WERI-Rb-1 (cell line): Measurements from ENCODE around the gene BFSP1.

Experiments
- DNase-seq: peaks from one replicate; pipeline ENCODE4 v3.0.0-alpha.2; 2020
- H3K27ac ChIP-seq: fragments of 250-450 bp; sonication (Bioruptor Pico); 2 replicates; pipeline ENCODE4 v1.5.1; 2020; ENCODE audit warnings: mild to moderate bottlenecking, moderate library complexity
- H3K27me3 ChIP-seq: fragments of 250-450 bp; sonication (Bioruptor Pico); 2 replicates; pipeline ENCODE4 v1.5.1; 2021; ENCODE audit warnings: mild to moderate bottlenecking, low read depth, moderate library complexity; ENCODE audit not compliant: insufficient read depth, severe bottlenecking
- H3K36me3 ChIP-seq: fragments of 250-450 bp; sonication (Bioruptor Pico); 2 replicates; pipeline ENCODE4 v1.5.1; 2020; ENCODE audit warnings: mild to moderate bottlenecking, moderate library complexity
- H3K4me3 ChIP-seq: 2 replicates; pipeline ENCODE4 v1.5.1; 2011; ENCODE audit warnings: low read depth, mild to moderate bottlenecking, control low read depth, low read length
- H3K9me3 ChIP-seq: fragments of 250-450 bp; sonication (Bioruptor Pico); 2 replicates; pipeline ENCODE4 v1.5.1; 2021; ENCODE audit warnings: mild to moderate bottlenecking, moderate library complexity; ENCODE audit not compliant: severe bottlenecking
- TF ChIP-seq, protein P1 (sequence below): IDR thresholded peaks from 2 replicates; pipeline ENCODE4 v1.5.1; 2011; ENCODE audit warnings: low read depth, mild to moderate bottlenecking, control low read depth, inconsistent platforms, low read length

The BFSP1 gene

DNA sequence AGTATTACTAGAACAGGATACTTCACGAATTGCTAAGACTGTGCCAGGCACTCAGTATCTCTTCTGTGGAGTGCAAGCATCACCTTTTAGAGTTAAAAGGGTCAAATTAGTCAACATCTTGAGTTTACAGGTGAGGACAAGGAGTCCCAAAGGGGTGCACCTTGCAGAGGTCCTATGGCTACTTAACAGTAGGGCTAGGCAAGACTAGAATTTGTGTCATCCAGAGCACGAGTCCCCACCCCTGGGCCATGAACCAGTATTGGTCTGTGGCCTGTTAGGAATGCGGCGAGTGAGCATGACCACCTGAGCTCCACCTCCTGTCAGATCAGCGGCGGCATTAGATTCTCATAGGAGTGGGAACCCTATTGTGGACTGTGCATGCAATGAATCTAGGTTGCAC is 28.2 kb upstream of the BFSP1 start:
- Histone ChIP-seq H3K4me3 (no peak overlapping the region), H3K27ac (no peak overlapping the region), H3K27me3 (no peaks in the 10 kb centered on the region), H3K36me3 (no peaks in the 10 kb centered on the region), H3K9me3 (no peaks in the 10 kb centered on the region)
- TF ChIP-seq, protein P1, sequence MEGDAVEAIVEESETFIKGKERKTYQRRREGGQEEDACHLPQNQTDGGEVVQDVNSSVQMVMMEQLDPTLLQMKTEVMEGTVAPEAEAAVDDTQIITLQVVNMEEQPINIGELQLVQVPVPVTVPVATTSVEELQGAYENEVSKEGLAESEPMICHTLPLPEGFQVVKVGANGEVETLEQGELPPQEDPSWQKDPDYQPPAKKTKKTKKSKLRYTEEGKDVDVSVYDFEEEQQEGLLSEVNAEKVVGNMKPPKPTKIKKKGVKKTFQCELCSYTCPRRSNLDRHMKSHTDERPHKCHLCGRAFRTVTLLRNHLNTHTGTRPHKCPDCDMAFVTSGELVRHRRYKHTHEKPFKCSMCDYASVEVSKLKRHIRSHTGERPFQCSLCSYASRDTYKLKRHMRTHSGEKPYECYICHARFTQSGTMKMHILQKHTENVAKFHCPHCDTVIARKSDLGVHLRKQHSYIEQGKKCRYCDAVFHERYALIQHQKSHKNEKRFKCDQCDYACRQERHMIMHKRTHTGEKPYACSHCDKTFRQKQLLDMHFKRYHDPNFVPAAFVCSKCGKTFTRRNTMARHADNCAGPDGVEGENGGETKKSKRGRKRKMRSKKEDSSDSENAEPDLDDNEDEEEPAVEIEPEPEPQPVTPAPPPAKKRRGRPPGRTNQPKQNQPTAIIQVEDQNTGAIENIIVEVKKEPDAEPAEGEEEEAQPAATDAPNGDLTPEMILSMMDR = no peak
- DNase-seq = no peak

DNA sequence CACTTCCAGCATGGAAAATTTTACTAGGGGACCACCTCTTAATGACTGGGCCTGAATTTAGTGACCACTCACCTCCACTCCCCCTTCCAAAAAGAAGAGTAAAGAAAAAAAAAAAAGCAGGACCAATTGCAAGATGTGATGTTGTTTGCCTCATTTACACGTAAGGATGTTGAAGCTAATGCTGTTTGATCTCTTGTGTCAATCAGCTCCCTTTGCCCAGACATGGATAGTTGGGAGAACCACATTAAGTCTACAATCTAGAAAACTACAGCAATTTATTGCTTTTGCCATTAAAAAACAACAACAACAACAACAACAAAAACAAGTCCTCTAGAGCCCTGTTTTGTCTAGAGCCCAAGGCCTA is 27.7 kb upstream of the BFSP1 start:
- H3K27ac ChIP-seq = no peak overlapping the region
- no peak overlapping the region for H3K4me3 ChIP-seq

DNA sequence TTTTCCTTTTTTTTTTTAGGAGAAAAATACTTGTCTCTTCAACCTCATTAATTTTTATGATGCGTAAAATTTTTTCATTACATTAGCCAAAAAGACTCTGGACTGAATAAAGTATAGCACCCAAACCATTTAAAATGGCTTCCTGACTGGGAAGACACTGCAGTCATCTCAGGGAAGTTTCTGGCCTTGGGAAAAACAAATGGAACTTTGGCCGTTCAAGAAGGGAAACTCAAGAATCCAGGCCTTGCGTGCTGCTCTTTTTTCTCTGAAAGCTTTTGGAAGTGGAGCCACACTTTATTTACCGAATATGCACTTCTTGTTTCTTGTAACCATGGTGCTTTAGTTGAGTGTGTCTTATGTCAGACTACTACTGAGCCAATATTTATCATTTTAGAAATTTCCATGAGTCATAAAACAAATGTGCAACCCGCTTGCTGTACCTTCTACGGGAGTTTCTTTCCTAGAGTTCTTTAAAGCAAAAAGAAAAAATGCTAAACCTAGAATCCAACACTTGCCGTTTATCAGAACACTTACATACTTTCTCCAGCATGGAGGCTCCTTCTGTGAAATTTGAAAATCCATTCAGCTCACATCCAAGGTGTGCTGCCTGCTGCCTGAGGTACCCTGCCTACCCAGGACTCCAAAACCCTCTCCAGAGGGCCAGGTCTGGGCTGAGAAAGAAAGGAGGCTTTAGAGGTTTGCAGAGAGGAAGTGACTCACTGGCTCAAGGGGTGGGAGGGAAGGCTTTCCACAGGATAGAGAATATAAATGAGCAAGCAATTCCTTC is 27.2 kb upstream of the BFSP1 start:
- Histone ChIP-seq H3K9me3 (no peaks in the 10 kb centered on the region), H3K36me3 (no peaks in the 10 kb centered on the region), H3K4me3 (no peak overlapping the region), H3K27me3 (no peaks in the 10 kb centered on the region), H3K27ac (no peak overlapping the region)
- DNase-seq = no peak
- TF ChIP-seq, protein P1 = no peak

More for the DNA sequence above, 27.7 kb upstream of the BFSP1 start:
- TF ChIP-seq, protein P1 = no peak
- Histone ChIP-seq H3K36me3 (no peaks in the 10 kb centered on the region), H3K27me3 (no peaks in the 10 kb centered on the region), H3K9me3 (no peaks in the 10 kb centered on the region)
- no peak for DNase-seq

DNA sequence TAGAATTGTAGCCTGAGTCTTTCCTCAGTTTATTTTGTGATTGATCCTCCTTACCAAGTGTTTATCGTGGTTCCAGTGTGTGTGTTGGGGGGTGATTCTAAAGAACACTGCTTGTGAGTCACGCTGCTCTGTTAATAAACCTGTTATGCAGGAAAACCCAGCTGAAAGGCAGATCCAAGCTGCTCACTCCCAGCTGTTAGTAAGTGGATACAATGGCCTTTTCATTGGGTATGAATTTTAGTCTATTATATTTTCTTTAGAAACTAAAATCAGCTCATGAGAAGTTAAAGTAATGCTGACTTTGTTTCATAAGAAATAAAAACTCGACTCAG is 26.5 kb upstream of the BFSP1 start:
- no peaks in the 10 kb centered on the region for H3K9me3 ChIP-seq
- H3K4me3 ChIP-seq = no peak overlapping the region
- H3K27me3 ChIP-seq = no peaks in the 10 kb centered on the region
- no peak for DNase-seq
- H3K27ac ChIP-seq = no peak overlapping the region
- H3K36me3 ChIP-seq = no peaks in the 10 kb centered on the region
- TF ChIP-seq, protein P1 = no peak

DNA sequence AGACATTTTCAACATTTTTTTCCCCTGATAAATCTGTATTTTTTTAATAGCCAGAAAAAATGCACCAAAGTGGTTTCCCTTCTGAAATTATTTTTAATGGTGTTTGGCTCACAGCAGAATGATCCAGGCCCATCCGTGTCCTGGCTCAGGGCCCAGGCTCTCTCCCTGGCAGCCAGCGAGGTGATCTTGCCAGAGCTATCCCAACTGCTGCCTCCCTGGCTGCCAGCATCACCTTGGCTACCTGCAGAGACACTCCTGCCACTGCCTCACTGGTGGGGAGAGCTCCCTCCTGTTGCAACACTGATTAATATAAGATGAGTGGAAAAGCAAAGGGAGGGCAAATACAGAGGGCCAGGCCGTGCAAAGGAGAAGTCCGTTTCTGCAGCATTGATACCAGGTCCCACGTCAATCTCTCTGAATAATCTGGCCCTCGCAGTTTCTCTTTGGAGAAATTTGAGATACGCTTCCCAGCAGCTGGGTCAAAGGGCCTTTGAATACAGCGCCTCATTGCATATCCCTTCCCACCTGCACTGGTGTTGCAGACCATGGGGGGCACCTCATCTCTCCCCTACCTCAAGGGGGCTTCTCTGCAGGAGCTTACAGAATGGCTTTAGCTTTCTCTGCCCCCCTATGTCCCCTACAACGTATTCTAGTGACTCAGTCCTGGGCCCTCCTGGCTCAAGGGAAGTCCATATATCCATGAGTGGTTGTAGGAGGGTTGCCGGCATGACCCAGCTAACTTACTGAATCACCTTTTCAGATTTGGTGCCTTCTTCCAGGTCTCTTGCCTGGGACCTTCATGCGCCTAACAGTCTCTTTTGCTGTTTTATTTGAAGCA is 25.9 kb upstream of the BFSP1 start:
- Histone ChIP-seq H3K27me3 (no peaks in the 10 kb centered on the region), H3K9me3 (no peaks in the 10 kb centered on the region), H3K4me3 (no peak overlapping the region), H3K36me3 (no peaks in the 10 kb centered on the region), H3K27ac (no peak overlapping the region)
- no peak for DNase-seq
- TF ChIP-seq, protein P1 = no peak
